HEK293T (cell line): ENCODE results near the gene MRPS18C.

ENCODE experiments used
- ARNT ChIP-seq: fragments of 450-650 bp; IDR thresholded peaks from 2 replicates; pipeline ENCODE4 v1.6.1; 2017; ENCODE audit warnings: mild to moderate bottlenecking
- BHLHE40 ChIP-seq: fragments of 450-650 bp; IDR thresholded peaks from 2 replicates; pipeline ENCODE4 v1.6.1; 2016; ENCODE audit warnings: mild to moderate bottlenecking, moderate library complexity, borderline replicate concordance
- ELF4 ChIP-seq: fragments of 450-650 bp; IDR thresholded peaks from 2 replicates; pipeline ENCODE4 v1.6.1; 2017; ENCODE audit warnings: antibody characterized with exemption
- FOXK2 ChIP-seq: fragments of 450-650 bp; IDR thresholded peaks from 2 replicates; pipeline ENCODE4 v1.6.1; 2016; ENCODE audit warnings: mild to moderate bottlenecking
- FOXM1 ChIP-seq: fragments of 450-650 bp; IDR thresholded peaks from 2 replicates; pipeline ENCODE4 v1.6.1; 2017; ENCODE audit warnings: mild to moderate bottlenecking, borderline replicate concordance
- HDGF ChIP-seq: fragments of 450-650 bp; IDR thresholded peaks from 2 replicates; pipeline ENCODE4 v1.6.1; 2017; ENCODE audit warnings: antibody characterized with exemption, borderline replicate concordance
- L3MBTL2 ChIP-seq: fragments of 450-650 bp; conservative IDR thresholded peaks from 2 replicates; pipeline ENCODE4 v1.6.1; 2016; ENCODE audit warnings: mild to moderate bottlenecking
- SP1 ChIP-seq: fragments of 450-650 bp; IDR thresholded peaks from 2 replicates; pipeline ENCODE4 v1.6.1; 2017
- SUZ12 ChIP-seq: fragments of 450-650 bp; IDR thresholded peaks from 2 replicates; pipeline ENCODE4 v1.6.1; 2016; ENCODE audit warnings: mild to moderate bottlenecking
- TARDBP ChIP-seq: fragments of 450-650 bp; IDR thresholded peaks from 2 replicates; pipeline ENCODE4 v1.6.1; 2016
- ZNF384 ChIP-seq: fragments of 450-650 bp; IDR thresholded peaks from 2 replicates; pipeline ENCODE4 v1.6.1; 2016
- TF ChIP-seq, protein P1 (sequence below): fragments of 450-650 bp; IDR thresholded peaks from 2 replicates; pipeline ENCODE4 v1.6.1; 2016

DNA sequence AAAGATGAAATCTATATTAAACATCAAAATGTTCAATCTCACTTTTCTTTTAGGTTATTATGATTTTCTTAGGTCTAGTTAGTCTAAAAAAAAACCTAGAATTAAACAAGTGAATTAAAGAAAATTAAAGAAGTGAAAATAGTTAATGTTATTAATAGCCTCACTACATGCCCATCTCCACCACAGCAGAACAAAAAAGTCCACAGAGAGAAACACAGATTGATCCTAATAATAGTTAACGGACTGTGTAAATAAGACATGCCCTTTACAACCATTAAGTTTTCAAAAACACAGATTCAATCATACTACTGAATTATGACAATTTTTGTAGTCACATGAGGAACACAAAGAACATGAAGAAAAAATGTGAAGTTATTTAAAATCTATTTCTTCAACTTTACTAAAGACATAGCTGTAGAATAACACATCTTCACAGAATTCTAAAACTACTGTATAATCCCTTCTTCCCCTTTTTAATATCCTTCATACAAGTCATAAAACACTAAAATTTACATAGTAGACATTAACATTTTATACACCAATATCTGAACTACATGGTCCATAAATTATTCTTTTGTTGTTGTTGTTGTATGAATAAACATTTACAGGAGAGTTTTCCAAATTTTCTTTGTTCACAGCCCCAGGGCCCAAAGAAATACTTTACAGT, 15.6 kb upstream of the MRPS18C start:
- no peak for TF ChIP-seq ELF4
- no peak for TF ChIP-seq BHLHE40
- no peak for TF ChIP-seq FOXK2
- no peak for TF ChIP-seq L3MBTL2
- TF ChIP-seq, protein P1, sequence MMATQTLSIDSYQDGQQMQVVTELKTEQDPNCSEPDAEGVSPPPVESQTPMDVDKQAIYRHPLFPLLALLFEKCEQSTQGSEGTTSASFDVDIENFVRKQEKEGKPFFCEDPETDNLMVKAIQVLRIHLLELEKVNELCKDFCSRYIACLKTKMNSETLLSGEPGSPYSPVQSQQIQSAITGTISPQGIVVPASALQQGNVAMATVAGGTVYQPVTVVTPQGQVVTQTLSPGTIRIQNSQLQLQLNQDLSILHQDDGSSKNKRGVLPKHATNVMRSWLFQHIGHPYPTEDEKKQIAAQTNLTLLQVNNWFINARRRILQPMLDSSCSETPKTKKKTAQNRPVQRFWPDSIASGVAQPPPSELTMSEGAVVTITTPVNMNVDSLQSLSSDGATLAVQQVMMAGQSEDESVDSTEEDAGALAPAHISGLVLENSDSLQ: no peak
- no peak for TF ChIP-seq HDGF
- no peak for TF ChIP-seq FOXM1
- no peak for TF ChIP-seq SP1
- no peak for TF ChIP-seq TARDBP
- TF ChIP-seq ARNT: no peak
- no peak for TF ChIP-seq SUZ12
- no peak for TF ChIP-seq ZNF384
